Measurements from ENCODE around the gene LMNTD1. TPM values are rescaled to one million over a fixed set of nuclear protein-coding genes. Genes with fewer than 3 reads are reported as not detected.
"Not testable (repeated sequence)": the region's sequence is repeated elsewhere in the genome, so short reads cannot be mapped to it uniquely, and the experiment has no call there.

LMNTD1 gene, protein sequence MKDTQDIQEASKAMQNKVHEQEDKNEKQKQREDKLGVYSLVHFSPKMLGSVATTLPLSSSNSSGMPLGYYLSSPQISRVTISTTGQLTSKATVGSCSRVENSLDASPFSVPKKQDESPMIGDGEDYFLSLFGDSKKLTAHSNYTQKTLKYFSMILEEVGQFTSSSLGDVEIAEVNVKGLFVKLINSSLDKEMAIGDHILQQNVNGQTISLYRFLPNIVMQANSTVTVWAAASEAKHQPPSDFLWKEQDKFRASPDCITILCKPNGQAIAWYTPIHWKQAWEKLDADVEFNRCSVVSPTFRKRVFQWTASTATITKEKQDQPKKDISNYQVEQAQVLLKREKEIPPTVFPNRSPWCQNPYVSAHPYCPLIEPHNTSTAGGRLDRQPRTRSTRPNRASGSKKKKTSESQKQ
- polyA plus RNA-seq (ENCODE audit: insufficient read length in 3 of 3): not detected

DNA sequence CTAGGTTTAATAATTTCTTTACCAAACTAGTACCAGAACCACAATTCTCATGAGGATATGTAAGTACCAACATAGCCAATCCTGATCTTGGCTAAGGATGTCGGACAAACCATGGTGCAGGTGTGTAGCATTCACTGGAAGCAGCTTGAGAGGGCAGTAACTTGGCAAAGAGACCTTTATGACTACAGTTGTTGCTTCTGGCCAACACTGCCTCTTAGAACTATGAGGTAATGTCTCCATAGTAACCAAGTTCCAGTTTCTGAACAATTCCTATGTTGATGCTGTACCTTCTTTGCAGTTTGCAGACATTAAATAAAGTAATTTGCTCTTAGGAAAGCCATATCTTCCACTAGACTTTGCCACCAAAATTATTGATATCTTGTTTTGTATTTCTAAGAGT, at the start of gene LMNTD1:
LMNTD1 (minus strand) TSS at position 186 of the 400 bp plus-strand sequence. CDS start 324 bp downstream, outside the sequence.
- DNase-seq (ENCODE audit: low read depth in 3 of 3, low spot score in 2 of 3): no peak

DNA sequence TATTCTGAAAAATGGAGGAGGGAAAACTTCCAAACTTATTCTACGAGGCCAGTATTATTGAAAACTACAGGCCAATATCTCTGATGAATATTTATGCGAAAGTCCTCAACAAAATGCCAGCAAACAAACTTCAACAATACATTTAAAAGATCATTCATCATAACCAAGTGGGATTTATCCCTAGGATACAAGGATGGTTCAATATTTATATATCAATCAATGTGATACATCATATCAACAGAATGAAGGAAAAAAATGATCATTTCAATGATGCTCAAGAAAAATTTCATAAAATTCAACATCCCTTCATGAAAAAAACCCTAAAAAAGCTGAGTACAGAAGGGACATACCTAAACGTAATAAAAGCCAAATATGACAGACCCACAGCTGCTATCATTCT, 45.9 kb upstream of the LMNTD1 start:
- no peak for DNase-seq (ENCODE audit: low read depth in 3 of 3, low spot score in 2 of 3)

DNA sequence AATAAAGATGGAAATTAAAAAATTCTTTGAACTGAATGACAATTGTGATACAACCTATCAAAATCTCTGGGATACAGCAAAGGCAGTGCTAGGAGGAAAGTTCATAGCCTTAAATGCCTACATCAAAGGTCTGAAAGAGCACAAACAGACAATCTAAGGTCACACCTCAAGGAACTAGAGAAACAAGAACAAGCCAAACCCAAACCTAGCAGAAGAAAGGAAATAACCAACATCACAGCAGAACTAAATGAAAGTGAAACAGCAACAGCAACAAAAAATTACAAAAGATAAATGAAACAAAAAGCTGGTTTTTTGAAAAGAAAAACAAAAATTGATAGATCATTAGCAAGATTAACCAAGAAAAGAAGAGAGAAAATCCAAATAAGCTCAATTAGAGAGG, 42.4 kb upstream of the LMNTD1 start:
- not testable (repeated sequence) for DNase-seq (ENCODE audit: low read depth in 3 of 3, low spot score in 2 of 3)

DNA sequence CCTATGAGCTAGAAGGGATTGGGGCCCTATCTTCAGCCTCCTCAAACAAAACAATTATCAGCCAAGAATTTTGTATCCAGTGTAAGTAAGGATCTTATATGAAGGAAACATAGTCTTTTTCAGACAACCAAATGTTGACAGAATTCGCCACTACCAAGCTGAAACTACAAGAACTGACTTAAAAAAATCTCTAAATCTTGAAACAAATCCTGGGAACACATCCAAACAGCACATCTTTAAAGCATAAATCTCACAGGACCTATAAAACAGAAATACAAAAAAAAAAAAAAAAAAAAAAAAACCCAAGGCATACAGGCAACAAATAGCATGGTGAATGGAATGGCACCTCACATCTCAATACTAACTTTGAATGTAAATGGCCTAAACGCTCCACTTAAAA, 41.3 kb upstream of the LMNTD1 start:
- DNase-seq (ENCODE audit: low read depth in 3 of 3, low spot score in 2 of 3): no peak

DNA sequence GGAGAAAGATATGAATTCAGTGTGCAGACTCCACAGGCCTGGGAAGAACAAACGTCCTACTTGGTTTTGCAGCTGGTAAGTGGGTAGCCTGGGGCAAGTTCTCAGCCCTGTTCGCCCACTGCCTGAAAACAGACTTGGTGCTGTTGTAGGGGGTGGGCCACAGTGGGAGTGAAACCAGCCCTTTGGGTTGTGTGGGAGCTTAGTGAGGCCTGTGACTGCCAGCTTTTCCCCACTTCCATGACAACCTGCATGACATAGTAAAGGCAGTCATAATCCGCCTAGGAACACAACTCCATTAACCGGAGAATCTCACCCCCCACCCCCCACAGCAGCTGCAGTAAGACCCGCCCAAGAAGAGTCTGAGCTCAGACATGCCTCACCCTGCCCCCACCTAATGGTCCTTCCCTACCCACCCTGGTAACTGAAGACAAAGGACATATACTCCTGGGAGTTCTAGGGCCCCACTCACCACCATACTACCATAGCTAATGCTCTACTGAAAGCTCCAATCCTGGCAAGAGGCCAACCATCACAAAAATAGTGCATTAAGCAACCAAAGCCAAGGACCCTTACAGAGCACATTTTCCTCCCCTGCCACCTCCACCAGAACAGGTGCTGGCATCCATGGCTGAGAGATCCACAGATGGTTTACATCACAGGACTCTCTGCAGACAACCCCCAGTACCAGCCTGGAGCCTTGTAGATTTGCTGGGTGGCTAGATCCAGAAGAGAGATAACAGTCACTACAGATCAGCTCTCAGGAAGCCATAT, 39.8 kb upstream of the LMNTD1 start:
- DNase-seq (ENCODE audit: low read depth in 3 of 3, low spot score in 2 of 3): no peak

DNA sequence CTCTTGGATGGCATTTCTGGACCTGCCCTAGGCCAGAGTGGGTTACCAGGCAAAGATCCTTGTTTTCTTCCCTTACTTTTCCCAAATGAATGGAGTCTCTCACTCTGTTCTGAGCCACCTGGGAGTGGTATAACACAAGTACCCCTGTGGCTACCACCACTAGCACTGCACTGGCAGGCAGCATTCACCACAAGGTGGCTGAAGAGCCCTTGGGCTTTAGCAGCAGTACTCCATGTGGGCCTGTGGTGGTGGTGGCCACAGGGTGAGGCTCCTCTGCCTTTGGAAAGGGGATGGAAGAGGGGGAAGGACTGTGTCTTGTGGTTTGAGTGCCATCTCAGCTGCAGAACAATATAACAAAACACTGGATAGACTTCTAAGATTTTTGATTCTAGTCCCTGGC, 38.1 kb upstream of the LMNTD1 start:
- DNase-seq (ENCODE audit: low read depth in 3 of 3, low spot score in 2 of 3): no peak

DNA sequence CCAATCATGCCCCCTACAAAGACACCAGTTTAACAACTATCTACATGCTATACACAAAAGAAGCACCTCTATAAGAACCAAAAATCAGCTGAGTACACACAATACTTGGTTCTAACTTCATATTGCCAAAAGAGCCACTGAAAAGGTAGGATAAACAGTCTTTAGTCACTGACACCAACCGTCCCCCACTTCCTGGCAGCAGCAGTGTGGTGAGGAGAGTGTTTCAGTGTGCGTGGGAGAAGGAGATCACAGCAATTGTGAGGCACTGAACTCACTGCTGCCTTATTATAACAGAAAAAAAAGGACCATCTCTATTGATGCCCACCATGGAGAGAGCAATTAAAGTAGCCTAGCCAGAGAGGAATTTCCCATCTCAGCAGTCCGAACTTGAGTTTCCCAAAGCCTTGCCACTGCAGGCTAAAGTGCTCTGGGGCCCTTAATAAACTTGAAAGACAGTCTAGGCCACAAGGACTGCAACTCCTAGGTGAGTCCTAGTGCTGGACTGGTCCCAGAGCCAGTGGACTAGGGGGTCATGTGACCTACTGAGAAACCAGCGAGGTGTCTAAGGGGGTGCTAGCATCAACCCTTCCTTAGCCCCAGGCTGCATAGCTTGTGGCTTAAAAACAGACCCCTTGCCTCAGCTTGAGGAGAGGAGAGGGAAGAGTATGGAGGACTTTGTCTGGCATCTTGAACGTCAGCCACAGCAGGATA, 37.1 kb upstream of the LMNTD1 start:
- DNase-seq (ENCODE audit: low read depth in 3 of 3, low spot score in 2 of 3): no peak

DNA sequence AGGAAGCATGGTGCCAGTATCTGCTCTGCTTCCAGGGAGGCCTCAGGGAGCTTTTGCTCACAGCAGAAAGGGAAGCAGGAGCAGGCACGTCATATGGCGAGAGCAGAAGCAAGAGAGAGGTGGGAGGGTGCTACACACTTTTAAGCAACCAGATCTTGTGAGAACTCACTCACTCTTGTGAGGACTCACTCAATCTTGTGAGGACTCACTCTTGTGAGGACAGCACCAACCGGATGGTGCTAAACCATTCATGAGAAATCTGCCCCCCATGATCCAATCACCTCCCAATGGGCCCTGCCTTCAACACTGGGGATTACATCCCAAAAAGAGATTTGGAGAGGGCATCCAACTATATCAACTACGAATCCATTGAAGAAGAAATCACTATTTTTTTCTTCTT, 34.3 kb upstream of the LMNTD1 start:
- DNase-seq (ENCODE audit: low read depth in 3 of 3, low spot score in 2 of 3): no peak

DNA sequence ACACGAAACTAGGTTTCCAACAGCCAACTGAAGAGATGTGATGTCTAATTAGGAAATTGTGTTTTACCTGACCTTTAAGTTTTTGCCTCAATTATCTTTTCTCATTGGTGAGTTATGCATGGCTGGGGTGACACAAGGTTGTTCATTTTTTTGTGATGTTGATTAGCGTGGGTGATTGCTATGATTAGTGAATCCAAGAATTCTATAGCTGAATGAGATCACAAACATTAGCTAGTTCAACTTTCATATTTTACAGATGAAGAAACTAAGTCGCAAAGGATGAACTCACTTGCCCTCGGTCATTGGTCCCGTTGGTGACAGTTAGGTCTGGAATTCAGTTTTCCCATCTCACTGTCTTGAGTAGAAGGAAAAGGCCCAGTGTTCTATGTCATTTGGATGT, 32.6 kb upstream of the LMNTD1 start:
- no peak for DNase-seq (ENCODE audit: low read depth in 3 of 3, low spot score in 2 of 3)

DNA sequence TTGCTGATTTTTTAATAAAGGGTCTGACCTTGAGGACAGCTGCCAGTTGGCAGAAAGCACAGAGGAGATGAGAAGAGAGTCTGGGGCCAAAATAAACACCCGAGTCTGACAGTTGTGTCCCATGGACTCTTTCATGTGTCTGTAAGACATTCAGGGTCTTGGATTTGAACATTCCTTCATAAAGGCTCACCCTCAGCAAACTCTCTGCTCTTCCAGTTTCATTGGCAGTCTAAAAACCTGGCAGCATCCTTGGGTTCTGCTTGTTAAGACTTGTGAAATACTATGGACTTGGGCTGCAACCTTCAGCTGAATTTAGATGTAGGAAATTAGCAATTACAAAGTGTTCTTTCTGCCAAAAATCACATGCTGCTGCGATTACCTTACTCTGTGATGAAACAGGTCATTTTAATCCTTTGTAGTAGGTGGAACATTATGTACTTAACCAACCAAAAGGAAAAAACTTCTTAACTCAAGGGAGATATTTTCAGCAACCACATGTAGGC, 32.0 kb upstream of the LMNTD1 start:
- no peak for DNase-seq (ENCODE audit: low read depth in 3 of 3, low spot score in 2 of 3)

DNA sequence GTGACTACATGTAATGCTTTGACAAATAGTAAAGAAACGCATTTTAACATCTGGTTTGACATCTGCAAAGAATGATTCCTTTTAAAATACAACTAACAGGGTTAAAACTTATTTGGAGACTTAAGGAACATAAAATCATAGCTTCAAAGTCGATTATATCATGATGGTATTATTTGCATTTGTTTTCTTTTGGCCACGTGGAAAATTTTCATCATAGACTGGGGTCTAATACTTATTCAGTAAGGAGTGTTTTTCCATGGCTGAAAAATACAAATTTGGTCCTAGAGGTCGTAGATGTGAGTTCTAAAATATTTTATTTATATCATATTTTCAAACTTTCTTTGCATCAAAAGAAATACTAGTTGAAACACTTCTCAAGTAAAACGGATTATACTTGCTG, 31.5 kb upstream of the LMNTD1 start:
- no peak for DNase-seq (ENCODE audit: low read depth in 3 of 3, low spot score in 2 of 3)

DNA sequence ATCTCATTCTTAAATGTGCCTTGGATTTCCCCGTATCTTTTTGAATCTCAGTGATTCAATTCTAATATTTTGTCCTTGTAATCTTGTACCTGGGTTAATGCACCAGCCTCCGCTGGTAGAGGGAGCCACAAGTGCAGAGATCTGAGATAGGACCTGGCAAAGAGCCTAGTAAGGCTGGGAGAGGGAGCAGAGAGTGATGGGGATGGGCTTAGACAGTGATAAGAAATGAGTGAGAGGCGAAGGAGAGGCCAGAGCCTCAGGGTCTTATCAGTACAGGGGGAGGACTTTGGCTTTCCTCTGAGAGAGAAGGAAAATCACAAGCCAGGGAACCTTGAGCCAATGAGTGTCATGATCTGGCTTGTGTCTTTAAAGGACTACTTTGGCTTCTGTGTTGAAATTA, 30.5 kb upstream of the LMNTD1 start:
- no peak for DNase-seq (ENCODE audit: low read depth in 3 of 3, low spot score in 2 of 3)

DNA sequence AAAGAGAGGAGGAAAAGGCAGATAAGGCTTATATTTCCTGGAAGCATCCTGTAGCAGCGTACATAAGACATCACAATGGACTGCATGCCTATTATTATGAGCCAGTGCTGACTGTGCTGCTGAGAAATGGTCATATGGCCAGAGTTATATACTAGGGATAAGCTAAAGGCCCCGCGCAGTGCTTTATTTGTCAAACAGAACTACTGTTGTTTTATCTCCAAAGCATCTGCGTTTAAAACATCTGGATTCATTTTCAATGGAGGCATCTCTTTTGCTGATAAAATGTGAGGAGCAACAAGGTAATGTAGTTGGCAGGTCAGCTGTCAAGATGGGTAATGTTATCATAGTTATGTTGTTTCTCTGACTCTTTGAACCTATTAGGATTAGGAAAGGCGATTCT, 28.0 kb upstream of the LMNTD1 start:
- DNase-seq (ENCODE audit: low read depth in 3 of 3, low spot score in 2 of 3): no peak

DNA sequence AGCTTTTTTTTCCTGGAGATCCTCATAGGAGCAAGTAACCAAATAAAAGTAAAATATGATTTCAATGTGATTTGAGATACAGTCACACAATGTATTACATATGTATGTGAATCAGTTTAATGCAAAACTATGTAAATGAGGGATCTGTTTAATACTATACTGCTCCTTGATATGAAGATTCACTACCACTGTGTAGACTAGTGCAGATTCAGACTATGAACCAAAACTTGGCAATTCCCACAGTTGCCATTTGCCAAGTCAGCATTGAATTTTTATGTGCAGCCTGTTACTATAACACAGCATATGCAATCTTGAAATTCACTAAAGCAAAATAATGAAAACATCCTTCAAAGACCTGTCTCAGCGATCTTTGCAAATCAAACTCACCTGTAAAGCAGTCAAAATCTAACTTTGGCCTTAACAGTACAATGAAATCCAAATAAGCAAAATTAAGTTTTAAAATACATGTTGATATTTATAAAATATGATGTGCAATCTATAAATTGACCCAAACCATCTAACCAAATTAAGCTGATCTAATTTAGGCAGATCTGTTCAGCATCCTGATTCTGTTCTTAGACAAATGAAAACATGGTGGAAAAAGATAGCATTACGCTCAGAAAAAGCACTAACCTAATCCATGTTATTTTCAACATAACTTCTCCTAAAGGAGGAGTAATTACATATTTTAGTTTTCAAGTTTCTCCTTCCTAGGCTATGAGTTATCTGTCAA, 25.5 kb upstream of the LMNTD1 start:
- DNase-seq (ENCODE audit: low read depth in 3 of 3, low spot score in 2 of 3): no peak

DNA sequence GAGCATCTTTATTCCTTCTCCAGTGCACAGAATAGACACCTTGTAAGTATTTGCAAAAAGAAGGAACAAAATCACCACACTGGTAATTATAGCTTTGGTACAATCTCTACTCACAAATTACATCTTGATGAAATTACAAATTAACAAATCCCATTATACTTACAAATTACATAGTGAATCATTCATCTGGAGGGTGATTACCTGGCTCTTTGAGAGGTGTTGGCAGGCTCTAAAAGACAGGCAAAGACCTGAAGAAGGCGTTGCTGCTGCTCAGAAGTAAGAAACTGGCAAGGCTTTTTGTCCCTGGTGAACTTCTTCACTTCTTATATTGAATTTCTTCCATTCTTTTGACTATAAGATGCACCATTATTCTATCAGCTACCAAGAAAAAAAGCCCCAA, 21.7 kb upstream of the LMNTD1 start:
- DNase-seq (ENCODE audit: low read depth in 3 of 3, low spot score in 2 of 3): no peak

DNA sequence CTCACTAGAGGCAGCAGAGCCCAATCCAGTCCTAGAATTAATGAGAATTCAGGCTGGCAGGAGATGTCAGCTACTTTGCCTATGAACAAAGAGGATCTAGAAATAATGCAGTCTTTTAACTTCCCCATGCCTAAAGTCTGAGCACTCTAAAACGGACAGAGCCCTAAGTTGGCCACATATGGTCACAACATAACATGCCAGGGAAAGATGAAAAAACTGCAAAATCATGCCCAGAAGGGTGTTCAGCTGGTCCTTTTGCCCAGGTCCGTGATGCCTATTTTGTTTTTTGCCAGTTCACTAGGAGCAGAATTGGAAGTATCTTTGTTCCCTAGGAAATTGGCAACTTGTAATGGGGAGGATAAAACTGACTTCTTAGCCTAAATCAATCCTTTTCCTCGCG, 20.3 kb upstream of the LMNTD1 start:
- no peak for DNase-seq (ENCODE audit: low read depth in 3 of 3, low spot score in 2 of 3)

DNA sequence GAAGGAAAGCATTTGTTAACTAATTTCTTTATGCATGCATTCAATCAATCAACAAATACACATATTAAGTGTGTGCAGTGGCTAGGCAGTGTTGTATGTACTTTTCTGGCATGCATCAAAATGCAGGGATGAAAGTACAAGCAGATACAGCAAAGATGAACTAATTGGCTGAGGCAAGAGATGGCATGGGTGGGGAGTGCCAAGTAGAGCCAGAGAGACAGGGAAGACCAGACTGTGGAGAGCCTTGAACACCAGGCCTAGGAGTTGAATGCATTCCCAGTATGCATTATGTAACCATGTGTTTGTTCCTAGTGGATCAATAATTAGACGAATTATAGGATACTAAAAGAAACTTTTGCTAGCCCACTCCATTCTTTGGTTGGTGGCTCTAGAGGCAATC, 17.3 kb upstream of the LMNTD1 start:
- DNase-seq (ENCODE audit: low read depth in 3 of 3, low spot score in 2 of 3): no peak

DNA sequence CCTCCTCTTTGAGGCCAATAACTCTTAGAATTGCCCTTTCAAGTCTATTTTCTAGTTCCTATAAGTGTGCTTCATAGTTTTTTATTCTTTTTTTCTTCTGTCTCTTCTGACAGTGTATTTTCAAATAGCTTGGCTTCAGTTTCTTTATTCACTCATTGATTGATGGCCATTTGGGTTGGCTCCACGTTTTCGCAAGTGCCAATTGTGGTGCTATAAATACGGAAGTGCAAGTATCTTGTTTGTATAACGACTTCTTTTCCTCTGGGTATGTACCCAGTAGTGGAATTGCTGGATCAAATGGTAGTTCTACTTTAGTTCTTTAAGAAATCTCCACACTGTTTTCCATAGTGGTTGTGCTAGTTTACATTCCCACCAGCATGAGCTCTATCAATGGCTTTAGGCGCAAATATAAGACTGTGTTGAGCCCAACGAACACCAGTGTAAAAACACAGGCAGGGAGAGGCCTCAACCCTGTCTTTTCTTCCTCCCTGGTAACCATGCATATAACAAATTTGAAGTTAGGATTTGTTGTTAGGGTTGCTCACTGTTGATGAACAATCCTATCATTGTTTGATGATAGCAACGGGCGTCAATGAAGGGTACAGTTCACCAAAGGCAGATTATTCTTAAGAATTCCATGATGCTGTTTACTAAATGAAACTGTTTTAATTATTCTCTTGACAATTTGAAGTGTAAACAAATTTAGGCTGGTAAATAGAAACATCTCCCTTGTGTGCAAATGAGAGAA, 13.3 kb upstream of the LMNTD1 start:
- DNase-seq (ENCODE audit: low read depth in 3 of 3, low spot score in 2 of 3): no peak

DNA sequence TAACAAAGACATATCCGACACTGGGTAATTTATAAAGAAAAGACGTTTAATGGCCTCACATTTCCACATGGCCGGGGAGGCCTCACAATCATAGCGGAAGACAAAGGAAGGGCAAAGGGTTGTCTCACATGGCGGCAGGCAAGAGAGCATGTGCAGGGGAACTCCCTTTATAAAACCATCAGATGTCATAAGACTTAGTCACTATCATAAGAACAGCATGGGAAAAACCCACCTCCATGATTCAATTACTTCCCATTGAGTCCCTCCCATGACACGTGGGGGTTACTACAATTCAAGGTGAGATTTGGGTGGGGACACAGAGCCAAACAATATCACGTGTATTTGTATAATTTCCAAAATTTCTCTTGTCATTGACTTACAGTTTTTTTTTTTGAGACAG, 5.5 kb upstream of the LMNTD1 start:
- DNase-seq (ENCODE audit: low read depth in 3 of 3, low spot score in 2 of 3): no peak

Data from right renal cortex interstitium (tissue), 3 donors.